ENCODE results near the gene FREM1. TPM values are rescaled to one million over a fixed set of nuclear protein-coding genes. Genes with fewer than 3 reads are reported as not detected.

FREM1 gene
- polyA plus RNA-seq, 1 of the 3 experiments (the other 2 are of a cell fraction) = 0.26 TPM

DNA sequence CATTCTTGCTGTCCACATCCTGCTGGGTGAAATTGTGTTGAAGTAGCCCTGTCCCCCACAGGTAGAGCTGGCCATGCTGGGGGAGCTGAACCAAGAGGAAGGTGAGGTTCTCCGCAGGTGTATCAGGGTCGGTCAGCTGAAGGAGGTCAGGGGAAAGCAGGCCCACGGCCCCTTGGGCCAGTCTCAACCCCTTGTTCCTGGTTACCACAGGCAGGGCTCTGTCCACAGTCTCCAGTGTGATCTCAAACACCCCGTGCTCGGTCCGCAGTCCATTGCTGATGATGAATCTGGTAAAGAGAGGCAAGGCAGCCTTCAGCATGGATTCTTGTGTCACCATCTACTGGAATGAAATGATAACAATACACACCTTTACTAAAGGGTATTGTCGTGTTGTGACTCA is 134.3 kb downstream of the FREM1 start:
- H3K36me3 ChIP-seq (replicated peaks in 1 of 2; ENCODE audit: control insufficient read depth in 1 of 2, insufficient read depth in 2 of 2, low read length in 1 of 2) = no peaks in the 10 kb centered on the region
- H3K9me3 ChIP-seq = no peaks in the 10 kb centered on the region
- 72% methylated on average over 5 of the region's 7 CpGs for WGBS (ENCODE audit: low lambda C conversion rate)
- DNase-seq = no peak
- H3K9me2 ChIP-seq = no peaks in the 10 kb centered on the region
- H3F3A ChIP-seq (replicated peaks; ENCODE audit: insufficient read depth) = no peaks in the 10 kb centered on the region
- no peak overlapping the region for H3K27ac ChIP-seq (ENCODE audit: low read depth in 2 of 2, low read length in 1 of 2)
- no peaks in the 10 kb centered on the region for H3K27me3 ChIP-seq (ENCODE audit: insufficient read depth)
- H3K79me2 ChIP-seq (ENCODE audit: insufficient read depth) = no peaks in the 10 kb centered on the region
- TF ChIP-seq TEAD4 (IDR thresholded peaks at IDR 0.05; ENCODE audit: borderline replicate concordance, insufficient read depth) (no peak), FOSL2 (IDR thresholded peaks at IDR 0.05; ENCODE audit: borderline replicate concordance, low read depth) (no peak), PBX3 (IDR thresholded peaks at IDR 0.05) (no peak), MAX (IDR thresholded peaks at IDR 0.05; ENCODE audit: low read depth) (no peak), ELF1 (IDR thresholded peaks at IDR 0.05) (no peak), POLR2AphosphoS5 (IDR thresholded peaks at IDR 0.05; ENCODE audit: low read depth, low read length) (no peak), JUND (IDR thresholded peaks at IDR 0.05) (no peak), FOXM1 (IDR thresholded peaks at IDR 0.05; ENCODE audit: low read depth) (no peak), EP300 (IDR thresholded peaks at IDR 0.05; ENCODE audit: borderline replicate concordance in 1 of 2, low read depth in 1 of 2, low read length in 1 of 2) (no peak), GABPA (IDR thresholded peaks at IDR 0.05; ENCODE audit: low read depth) (no peak)
- POLR2A ChIA-PET = no interaction called here
- no peak overlapping the region for H3K4me3 ChIP-seq (ENCODE audit: low read depth in 2 of 2, low read length in 1 of 2)
- CTCF ChIA-PET = interaction anchor here (0.6 kb wide), 1 partner anchor 337 kb away, joined by 3 read pairs; no protein-coding TSS in a partner anchor
- no peak overlapping the region for H2AFZ ChIP-seq (ENCODE audit: low read depth)
- H3K9ac ChIP-seq = no peak overlapping the region
- no peak overlapping the region for H3K4me2 ChIP-seq
- no peaks in the 10 kb centered on the region for H4K20me1 ChIP-seq (ENCODE audit: insufficient read depth)
- peaks cover 0 to 3% of the 10 kb centered on the region in 2 experiments; a peak in 1 of 4 replicates for H3K4me1 ChIP-seq (ENCODE audit: control insufficient read depth in 1 of 2, insufficient read depth in 2 of 2, low read depth in 1 of 2, low read length in 1 of 2)

- Histone ChIP-seq H3K27me3 (ENCODE audit: insufficient read depth) (no peaks in the 10 kb centered on the region), H4K20me1 (ENCODE audit: insufficient read depth) (no peaks in the 10 kb centered on the region), H3K4me3 (ENCODE audit: low read depth in 2 of 2, low read length in 1 of 2) (no peak overlapping the region), H3K4me2 (no peak overlapping the region), H3K9ac (no peak overlapping the region), H3K9me2 (no peaks in the 10 kb centered on the region), H3K9me3 (no peaks in the 10 kb centered on the region), H3K36me3 (replicated peaks in 1 of 2; ENCODE audit: control insufficient read depth in 1 of 2, insufficient read depth in 2 of 2, low read length in 1 of 2) (no peaks in the 10 kb centered on the region), H3K27ac (ENCODE audit: low read depth in 2 of 2, low read length in 1 of 2) (peak overlapping the region in 1 of 2 experiments; percentile 19; a peak in 1 of 4 replicates), H3K4me1 (ENCODE audit: control insufficient read depth in 1 of 2, insufficient read depth in 2 of 2, low read depth in 1 of 2, low read length in 1 of 2) (peaks cover 0 to 6% of the 10 kb centered on the region in 2 experiments; a peak in 1 of 4 replicates), H3F3A (replicated peaks; ENCODE audit: insufficient read depth) (no peaks in the 10 kb centered on the region), H3K79me2 (ENCODE audit: insufficient read depth) (no peaks in the 10 kb centered on the region), H2AFZ (ENCODE audit: low read depth) (no peak overlapping the region)
- 53% methylated on average over 7 of the region's 7 CpGs for WGBS (ENCODE audit: low lambda C conversion rate)
- DNase-seq = no peak
- ChIA-PET CTCF (interaction anchor here (0.5 to 3.6 kb wide), 9 partner anchors 9 to 464 kb away, joined by 3 to 36 read pairs (median 11); no protein-coding TSS in a partner anchor), POLR2A (no interaction called here)
- TF ChIP-seq, protein P1, sequence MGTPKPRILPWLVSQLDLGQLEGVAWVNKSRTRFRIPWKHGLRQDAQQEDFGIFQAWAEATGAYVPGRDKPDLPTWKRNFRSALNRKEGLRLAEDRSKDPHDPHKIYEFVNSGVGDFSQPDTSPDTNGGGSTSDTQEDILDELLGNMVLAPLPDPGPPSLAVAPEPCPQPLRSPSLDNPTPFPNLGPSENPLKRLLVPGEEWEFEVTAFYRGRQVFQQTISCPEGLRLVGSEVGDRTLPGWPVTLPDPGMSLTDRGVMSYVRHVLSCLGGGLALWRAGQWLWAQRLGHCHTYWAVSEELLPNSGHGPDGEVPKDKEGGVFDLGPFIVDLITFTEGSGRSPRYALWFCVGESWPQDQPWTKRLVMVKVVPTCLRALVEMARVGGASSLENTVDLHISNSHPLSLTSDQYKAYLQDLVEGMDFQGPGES (IDR thresholded peaks at IDR 0.05; ENCODE audit: low read depth, low read length) = no peak
- TF ChIP-seq JUND (IDR thresholded peaks at IDR 0.05) (no peak), TCF12 (IDR thresholded peaks at IDR 0.05) (no peak), EP300 (IDR thresholded peaks at IDR 0.05; ENCODE audit: borderline replicate concordance in 1 of 2, low read depth in 1 of 2, low read length in 1 of 2) (no peak), GATA2 (CRISPR knock-in tag; IDR thresholded peaks at IDR 0.05) (no peak), CHD2 (IDR thresholded peaks at IDR 0.05; ENCODE audit: low read length, partially characterized antibody) (no peak), FOSL2 (IDR thresholded peaks at IDR 0.05; ENCODE audit: borderline replicate concordance, low read depth) (no peak), MXI1 (IDR thresholded peaks at IDR 0.05; ENCODE audit: low read depth, low read length) (no peak), EZH2phosphoT487 (IDR thresholded peaks at IDR 0.05; ENCODE audit: borderline replicate concordance, low read depth) (no peak), NRF1 (IDR thresholded peaks at IDR 0.05; ENCODE audit: low read depth, low read length) (no peak), YY1 (IDR thresholded peaks at IDR 0.05; ENCODE audit: low read depth) (no peak), POLR2AphosphoS5 (IDR thresholded peaks at IDR 0.05; ENCODE audit: low read depth, low read length) (no peak), ZBTB33 (IDR thresholded peaks at IDR 0.05; ENCODE audit: borderline replicate concordance, low read depth) (no peak), RXRA (IDR thresholded peaks at IDR 0.05; ENCODE audit: borderline replicate concordance, low read depth) (no peak)
- TF ChIP-seq, protein P2, sequence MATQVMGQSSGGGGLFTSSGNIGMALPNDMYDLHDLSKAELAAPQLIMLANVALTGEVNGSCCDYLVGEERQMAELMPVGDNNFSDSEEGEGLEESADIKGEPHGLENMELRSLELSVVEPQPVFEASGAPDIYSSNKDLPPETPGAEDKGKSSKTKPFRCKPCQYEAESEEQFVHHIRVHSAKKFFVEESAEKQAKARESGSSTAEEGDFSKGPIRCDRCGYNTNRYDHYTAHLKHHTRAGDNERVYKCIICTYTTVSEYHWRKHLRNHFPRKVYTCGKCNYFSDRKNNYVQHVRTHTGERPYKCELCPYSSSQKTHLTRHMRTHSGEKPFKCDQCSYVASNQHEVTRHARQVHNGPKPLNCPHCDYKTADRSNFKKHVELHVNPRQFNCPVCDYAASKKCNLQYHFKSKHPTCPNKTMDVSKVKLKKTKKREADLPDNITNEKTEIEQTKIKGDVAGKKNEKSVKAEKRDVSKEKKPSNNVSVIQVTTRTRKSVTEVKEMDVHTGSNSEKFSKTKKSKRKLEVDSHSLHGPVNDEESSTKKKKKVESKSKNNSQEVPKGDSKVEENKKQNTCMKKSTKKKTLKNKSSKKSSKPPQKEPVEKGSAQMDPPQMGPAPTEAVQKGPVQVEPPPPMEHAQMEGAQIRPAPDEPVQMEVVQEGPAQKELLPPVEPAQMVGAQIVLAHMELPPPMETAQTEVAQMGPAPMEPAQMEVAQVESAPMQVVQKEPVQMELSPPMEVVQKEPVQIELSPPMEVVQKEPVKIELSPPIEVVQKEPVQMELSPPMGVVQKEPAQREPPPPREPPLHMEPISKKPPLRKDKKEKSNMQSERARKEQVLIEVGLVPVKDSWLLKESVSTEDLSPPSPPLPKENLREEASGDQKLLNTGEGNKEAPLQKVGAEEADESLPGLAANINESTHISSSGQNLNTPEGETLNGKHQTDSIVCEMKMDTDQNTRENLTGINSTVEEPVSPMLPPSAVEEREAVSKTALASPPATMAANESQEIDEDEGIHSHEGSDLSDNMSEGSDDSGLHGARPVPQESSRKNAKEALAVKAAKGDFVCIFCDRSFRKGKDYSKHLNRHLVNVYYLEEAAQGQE (IDR thresholded peaks at IDR 0.05; ENCODE audit: low read depth, low read length) = no peak
Observed at GRCh38 chr9:14770592-14770991, 139.6 kb downstream of the FREM1 start.
